ACC112 (cell line): ENCODE results near the gene KIF26B.
"Not testable (repeated sequence)": the region's sequence is repeated elsewhere in the genome, so short reads cannot be mapped to it uniquely, and the experiment has no call there.

Experiments
- H2AFZ ChIP-seq: fragments of 200-600 bp; sonication (generic); one replicate; pipeline ENCODE4 v1.6.0; 2017; ENCODE audit warnings: antibody characterized with exemption, low read length; ENCODE audit not compliant: unreplicated experiment
- H3K27ac ChIP-seq: fragments of 200-600 bp; sonication (generic); 2 replicates; pipeline ENCODE4 v1.5.1; 2014; ENCODE audit warnings: low read depth, mild to moderate bottlenecking, antibody characterized with exemption, low read length, moderate library complexity
- H3K27me3 ChIP-seq: fragments of 200-600 bp; sonication (generic); 2 replicates; pipeline ENCODE4 v1.6.1; 2014; ENCODE audit warnings: mild to moderate bottlenecking, antibody characterized with exemption, low read length, moderate library complexity, mixed read lengths; ENCODE audit not compliant: insufficient read depth
- H3K36me3 ChIP-seq: fragments of 200-600 bp; sonication (generic); 2 replicates; pipeline ENCODE4 v1.6.1; 2016; ENCODE audit warnings: mild to moderate bottlenecking, antibody characterized with exemption, low read length, moderate library complexity, mixed read lengths; ENCODE audit not compliant: insufficient read depth
- H3K4me1 ChIP-seq: fragments of 200-600 bp; sonication (generic); one replicate; pipeline ENCODE4 v1.6.1; 2016; ENCODE audit warnings: low read length, mixed read lengths; ENCODE audit not compliant: insufficient read depth, unreplicated experiment, control insufficient read depth
- H3K4me3 ChIP-seq: fragments of 200-600 bp; sonication (generic); 2 replicates; pipeline ENCODE4 v1.5.1; 2014; ENCODE audit warnings: mild to moderate bottlenecking, low read depth, low read length
- H3K79me2 ChIP-seq: fragments of 200-600 bp; sonication (generic); one replicate; pipeline ENCODE4 v1.6.0; 2016; ENCODE audit warnings: low read length; ENCODE audit not compliant: control insufficient read depth, unreplicated experiment, insufficient read depth

The KIF26B gene

DNA sequence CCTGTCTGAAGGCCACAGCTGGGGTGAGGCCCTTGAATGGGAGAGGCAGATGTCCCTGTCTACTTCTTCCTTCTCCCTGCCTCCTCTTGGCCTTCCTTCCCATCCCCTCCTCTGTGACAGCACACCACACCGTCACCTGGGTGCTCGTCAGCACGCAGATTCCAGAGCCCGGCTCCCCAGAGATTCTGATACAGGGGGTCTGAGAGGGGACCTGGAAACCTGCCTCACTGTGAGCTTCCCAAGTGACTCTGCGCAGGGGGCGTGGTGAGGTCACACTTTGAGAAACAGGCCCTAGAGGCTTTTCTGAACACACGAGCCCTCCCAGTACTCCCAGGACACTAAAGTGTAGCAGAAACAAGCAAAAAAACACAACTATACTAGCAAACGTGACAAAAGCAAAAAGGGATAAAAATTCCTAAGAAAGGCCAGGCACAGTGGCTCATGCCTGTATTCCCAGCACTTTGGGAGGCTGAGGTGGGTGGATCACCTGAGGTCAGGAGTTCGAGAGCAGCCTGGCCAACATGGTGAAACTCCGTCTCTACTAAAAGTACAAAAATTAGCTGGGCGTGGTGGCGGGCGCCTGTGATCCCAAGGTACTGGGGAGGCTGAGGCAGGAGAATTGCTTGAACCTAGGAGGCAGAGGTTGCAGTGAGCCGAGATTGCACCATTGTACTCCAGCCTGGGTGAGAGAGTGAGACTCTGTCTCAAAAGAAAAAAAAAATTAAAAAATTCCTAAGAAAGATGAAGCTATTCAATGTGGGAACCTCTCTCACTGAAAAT, 201.3 kb downstream of the KIF26B start:
- not testable (repeated sequence) for H3K27me3 ChIP-seq, H3K4me1 ChIP-seq, H2AFZ ChIP-seq, H3K27ac ChIP-seq, H3K36me3 ChIP-seq, H3K79me2 ChIP-seq, H3K4me3 ChIP-seq

DNA sequence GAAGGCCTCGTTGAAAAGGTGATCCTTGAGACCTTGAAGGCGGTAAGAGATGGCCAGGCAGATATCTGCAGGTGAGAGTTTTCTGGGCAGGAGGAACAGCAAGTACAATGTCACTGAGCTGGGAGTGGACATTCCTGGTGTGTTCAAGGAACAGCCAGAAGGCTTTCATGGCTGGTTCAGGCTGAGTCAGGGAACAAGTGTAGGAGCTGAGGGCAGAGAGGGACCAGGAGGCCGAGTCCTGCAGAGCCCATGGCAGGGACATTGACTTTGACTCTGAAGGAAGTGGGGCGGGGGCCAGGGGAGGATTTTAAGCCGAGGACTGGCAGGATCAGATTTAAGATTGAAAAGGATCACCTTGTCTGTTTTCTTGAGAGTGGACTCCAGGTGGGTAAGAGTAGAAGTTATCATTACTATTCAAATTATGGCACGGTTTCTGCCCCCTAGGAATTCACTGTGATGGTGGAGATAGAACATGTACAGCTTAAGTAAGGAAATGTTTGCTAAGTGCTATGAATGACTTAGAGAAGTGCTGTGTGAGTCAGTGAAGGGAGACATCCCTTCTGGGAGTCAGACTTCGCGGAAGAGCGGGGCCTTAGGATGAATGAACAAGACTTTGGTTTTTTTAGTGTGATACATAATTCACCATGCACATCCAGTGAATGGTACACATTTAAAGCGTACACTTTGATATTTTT, 202.3 kb downstream of the KIF26B start:
- no peaks in the 10 kb centered on the region for H3K27me3 ChIP-seq
- H3K4me3 ChIP-seq = no peak overlapping the region
- no peaks in the 10 kb centered on the region for H3K36me3 ChIP-seq
- H3K79me2 ChIP-seq = no peaks in the 10 kb centered on the region
- no peak overlapping the region for H3K27ac ChIP-seq
- no peak overlapping the region for H2AFZ ChIP-seq
- H3K4me1 ChIP-seq = no peaks in the 10 kb centered on the region

DNA sequence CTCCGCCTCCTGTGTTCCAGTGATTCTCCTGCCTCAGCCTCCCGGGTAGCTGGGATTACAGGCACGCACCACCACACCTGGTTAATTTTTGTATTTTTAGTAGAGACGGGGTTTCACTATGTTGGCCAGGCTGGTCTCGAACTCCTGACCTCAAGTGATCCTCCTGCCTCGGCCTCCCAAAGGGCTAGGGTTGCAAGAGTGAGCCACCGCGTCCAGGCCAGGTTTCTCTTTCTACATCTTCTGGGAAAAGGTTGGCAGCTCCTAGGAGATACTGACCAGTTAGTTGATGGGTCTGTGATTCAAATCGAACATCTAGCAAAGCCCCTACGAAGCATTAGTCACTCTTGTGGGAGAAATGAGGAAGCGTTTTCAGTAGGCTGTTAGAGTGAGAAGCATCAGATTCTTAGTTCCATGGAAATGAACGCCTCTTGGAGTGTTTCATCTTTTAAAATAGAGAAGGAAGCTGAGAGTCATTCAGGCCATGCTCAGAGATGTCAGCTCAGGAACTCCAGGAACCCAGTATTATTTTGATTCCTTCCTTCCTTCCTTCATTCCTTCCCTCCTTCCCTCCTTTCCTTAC, 204.4 kb downstream of the KIF26B start:
- not testable (repeated sequence) for H3K4me1 ChIP-seq, H3K79me2 ChIP-seq, H2AFZ ChIP-seq, H3K4me3 ChIP-seq, H3K27me3 ChIP-seq, H3K27ac ChIP-seq, H3K36me3 ChIP-seq

DNA sequence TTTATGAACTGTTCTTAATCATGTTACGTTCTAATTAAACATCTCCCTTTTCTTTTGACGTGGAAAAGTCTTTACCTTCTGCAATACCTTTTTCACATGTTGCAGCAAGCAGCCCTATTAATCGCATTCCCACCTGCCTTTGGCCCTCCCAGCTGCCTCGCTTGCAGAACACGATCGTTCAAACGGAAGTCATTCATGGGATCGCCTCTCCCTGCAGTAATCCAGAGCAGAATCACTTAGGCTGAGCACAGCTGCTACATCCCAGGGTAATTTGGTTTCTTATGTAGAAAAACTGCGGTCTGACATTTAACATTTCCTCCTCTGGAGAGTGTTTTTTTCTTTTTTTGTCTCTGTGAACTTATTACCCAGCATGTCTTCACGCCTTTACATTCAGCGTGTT, 206.3 kb downstream of the KIF26B start:
- H3K27ac ChIP-seq = no peak overlapping the region
- no peak overlapping the region for H2AFZ ChIP-seq
- no peak overlapping the region for H3K4me3 ChIP-seq
- H3K4me1 ChIP-seq = no peaks in the 10 kb centered on the region
- no peaks in the 10 kb centered on the region for H3K36me3 ChIP-seq
- H3K27me3 ChIP-seq = no peaks in the 10 kb centered on the region
- no peaks in the 10 kb centered on the region for H3K79me2 ChIP-seq

DNA sequence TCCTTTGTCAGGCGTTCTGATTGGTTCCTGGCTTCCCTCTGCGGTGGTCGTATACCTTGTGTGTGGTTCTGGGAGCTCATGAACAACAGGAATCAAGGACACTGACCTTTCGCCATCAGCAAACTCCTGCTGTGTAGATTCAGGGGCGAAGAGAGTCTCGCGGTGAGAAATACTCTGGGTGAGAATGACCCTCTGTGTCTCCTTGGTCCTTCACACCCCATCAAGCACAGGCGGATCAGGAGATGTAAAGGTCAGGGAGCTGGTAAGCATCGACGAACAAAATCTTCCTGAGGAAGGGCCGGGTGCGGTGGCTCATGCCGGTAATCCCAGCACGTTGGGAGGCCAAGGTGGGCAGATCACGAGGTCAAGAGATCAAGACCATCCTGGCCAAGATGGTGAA, 207.2 kb downstream of the KIF26B start:
- no peaks in the 10 kb centered on the region for H3K36me3 ChIP-seq
- no peaks in the 10 kb centered on the region for H3K79me2 ChIP-seq
- no peaks in the 10 kb centered on the region for H3K4me1 ChIP-seq
- H3K4me3 ChIP-seq = no peak overlapping the region
- no peak overlapping the region for H3K27ac ChIP-seq
- H3K27me3 ChIP-seq = no peaks in the 10 kb centered on the region
- no peak overlapping the region for H2AFZ ChIP-seq

DNA sequence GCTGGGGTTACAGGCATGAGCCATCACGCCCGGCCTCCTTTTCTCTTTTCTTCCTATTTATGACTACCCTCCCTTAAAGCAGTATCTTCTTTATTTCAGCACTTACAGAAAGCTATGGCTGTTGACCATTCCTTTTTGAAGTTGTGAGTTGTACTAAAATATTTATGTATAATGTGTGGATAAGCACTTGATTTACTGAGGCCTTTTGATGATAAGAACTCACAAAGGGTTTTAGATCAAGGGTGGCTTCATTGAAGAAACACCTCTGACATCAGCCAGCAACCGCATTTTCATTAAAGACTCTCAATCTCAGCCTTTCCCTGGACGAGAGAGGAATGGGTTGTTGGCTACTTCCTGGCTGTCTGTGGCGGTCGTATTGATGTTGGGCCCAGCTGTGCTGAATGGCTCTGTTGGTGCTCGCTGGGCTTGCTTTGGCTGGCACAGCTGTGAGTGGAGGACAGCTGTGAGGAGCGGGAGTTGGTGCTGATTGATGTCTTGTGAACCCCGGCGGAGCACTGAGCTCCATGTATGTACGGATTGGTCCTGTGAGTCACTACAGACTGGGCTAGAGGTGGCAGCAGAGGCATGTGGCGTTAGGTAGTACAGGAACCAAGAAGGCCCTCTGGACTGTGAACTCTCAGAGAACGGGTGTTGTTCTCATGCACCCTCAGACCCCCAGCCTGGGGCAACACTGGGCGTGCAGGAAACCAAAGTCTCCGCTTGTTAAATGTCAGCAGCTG, 208.8 kb downstream of the KIF26B start:
- H3K27ac ChIP-seq = no peak overlapping the region
- H2AFZ ChIP-seq = no peak overlapping the region

DNA sequence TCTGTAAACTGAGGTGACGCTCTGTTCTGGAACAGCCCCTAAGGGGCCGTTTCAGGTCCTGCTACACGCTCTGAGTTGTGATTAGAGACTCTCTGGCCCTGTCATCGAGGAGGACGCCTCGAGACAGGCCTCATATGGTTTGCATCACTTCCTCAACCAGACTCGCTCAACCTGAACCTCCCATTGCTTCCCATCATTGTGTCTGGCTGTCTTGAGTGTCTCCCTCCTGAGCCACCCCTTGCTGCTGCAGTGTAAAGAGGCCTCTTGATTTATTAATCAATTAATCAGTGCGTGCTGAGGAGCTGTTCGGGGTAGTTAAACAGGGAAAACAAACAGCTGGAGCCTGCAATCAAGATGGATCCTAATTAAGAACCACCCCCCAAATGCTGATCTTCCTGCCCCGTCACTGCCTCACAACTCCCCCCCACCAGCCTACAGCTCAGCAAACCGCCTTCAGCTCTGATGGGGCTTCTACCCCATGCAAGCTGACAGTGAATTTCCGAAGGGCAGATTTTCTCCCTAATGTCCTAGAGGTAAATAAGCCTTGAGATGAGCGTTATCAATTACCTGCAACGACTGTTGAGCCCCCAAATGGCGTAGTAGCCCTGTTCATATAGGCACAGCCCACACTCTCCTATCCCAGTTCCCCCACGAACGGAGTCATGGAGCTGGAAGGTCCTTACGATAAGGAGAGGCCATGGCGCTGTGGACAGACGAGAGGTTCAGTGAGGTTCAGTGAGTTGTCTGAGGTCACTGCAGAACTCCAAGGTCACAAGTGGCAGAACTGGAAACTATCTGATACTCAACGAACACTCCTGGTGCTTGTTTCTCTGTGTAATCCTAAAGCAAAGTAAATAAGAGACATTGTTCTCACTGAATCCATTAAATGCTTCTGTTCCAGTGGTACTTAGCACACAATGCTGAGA, 210.6 kb downstream of the KIF26B start:
- Histone ChIP-seq H3K79me2 (no peaks in the 10 kb centered on the region), H3K27ac (no peak overlapping the region), H3K4me3 (no peak overlapping the region)

More for the DNA sequence above, 208.8 kb downstream of the KIF26B start:
- H3K4me1 ChIP-seq = no peaks in the 10 kb centered on the region
- no peaks in the 10 kb centered on the region for H3K36me3 ChIP-seq
- H3K27me3 ChIP-seq = no peaks in the 10 kb centered on the region
- H3K4me3 ChIP-seq = no peak overlapping the region
- H3K79me2 ChIP-seq = no peaks in the 10 kb centered on the region

DNA sequence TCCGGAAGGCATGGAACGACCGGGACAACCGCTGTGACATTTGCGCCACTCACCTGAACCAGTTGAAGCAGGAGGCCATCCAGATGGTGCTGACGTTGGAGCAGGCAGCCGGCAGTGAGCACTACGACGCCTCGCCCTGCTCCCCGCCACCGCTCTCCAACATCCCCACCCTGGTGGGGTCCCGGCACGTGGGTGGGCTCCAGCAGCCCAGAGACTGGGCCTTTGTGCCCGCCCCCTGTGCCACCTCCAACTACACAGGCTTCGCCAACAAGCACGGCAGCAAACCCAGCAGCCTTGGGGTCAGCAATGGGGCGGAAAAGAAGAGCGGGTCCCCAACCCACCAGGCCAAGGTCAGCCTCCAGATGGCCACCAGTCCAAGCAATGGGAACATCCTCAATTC, 212.1 kb downstream of the KIF26B start:
- H3K27ac ChIP-seq = no peak overlapping the region
- H3K4me1 ChIP-seq = no peaks in the 10 kb centered on the region
- no peak overlapping the region for H2AFZ ChIP-seq
- no peaks in the 10 kb centered on the region for H3K27me3 ChIP-seq
- H3K79me2 ChIP-seq = no peaks in the 10 kb centered on the region
- no peak overlapping the region for H3K4me3 ChIP-seq
- no peaks in the 10 kb centered on the region for H3K36me3 ChIP-seq

More for the DNA sequence above, 210.6 kb downstream of the KIF26B start:
- Histone ChIP-seq H3K27me3 (no peaks in the 10 kb centered on the region), H3K4me1 (no peaks in the 10 kb centered on the region), H2AFZ (no peak overlapping the region), H3K36me3 (no peaks in the 10 kb centered on the region)

DNA sequence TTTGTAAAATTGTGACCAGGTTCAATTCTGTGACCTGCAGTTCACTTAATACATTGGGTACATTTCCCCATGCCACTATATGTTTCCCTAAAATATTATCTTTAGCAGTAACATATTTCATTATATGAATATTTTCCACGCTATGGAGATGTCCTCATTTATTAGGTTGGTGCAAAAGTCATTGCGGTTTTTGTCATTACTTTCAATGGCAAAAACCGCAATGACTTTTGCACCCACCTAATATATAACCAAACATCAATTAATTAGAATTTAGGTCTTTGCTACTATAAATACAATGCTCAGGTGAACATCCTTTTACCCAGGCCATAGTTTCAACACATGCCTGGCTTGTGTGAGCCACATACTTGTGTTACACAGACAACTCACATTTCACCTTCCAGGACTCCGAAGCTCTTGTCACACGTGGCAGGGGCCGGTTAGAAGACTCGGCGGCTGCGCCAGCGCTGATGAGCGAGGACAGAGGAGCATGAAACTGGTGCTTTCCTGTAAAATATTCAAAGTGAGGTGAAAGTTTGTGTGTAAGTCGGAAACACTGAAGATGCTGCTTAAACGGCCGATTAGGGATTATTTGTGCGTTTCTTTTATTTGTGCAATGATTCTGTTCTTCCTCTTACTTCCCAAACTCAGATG, 215.5 kb downstream of the KIF26B start:
- H2AFZ ChIP-seq = no peak overlapping the region
- H3K36me3 ChIP-seq = no peaks in the 10 kb centered on the region

More for the DNA sequence above, 215.5 kb downstream of the KIF26B start:
- Histone ChIP-seq H3K27ac (no peak overlapping the region), H3K79me2 (no peaks in the 10 kb centered on the region), H3K4me3 (no peak overlapping the region), H3K27me3 (no peaks in the 10 kb centered on the region), H3K4me1 (no peaks in the 10 kb centered on the region)
